ENCODE measurements around the gene ACVR2B. TPM values are rescaled to one million over a fixed set of nuclear protein-coding genes. Genes with fewer than 3 reads are reported as not detected.

The ACVR2B gene
- total RNA-seq, 1 donor from 2014 or later: 9.4 TPM

- no peaks in the 10 kb centered on the region for H3K27me3 Mint-ChIP-seq (ENCODE audit: unreplicated experiment)
- peaks cover 21% of the 10 kb centered on the region for H3K36me3 Mint-ChIP-seq (ENCODE audit: unreplicated experiment)
- H3K4me1 Mint-ChIP-seq (ENCODE audit: unreplicated experiment): no peaks in the 10 kb centered on the region
- no peak for TF ChIP-seq CTCF (IDR thresholded peaks at IDR 0.05)
- no peak overlapping the region for H3K4me3 Mint-ChIP-seq (ENCODE audit: unreplicated experiment)
- H3K27ac Mint-ChIP-seq (ENCODE audit: unreplicated experiment): no peak overlapping the region
- H3K9me3 Mint-ChIP-seq (ENCODE audit: unreplicated experiment): peaks cover 3% of the 10 kb centered on the region
- DNase-seq (ENCODE audit: extremely low spot score, unreplicated experiment): no peak
Measured at GRCh38 chr3:38534180-38534579, 80.5 kb downstream of the ACVR2B start.

GRCh38 chr3:38534604-38535003, 80.9 kb downstream of the ACVR2B start:
- Mint-ChIP-seq H3K9me3 (ENCODE audit: unreplicated experiment) (peaks cover 3% of the 10 kb centered on the region), H3K4me1 (ENCODE audit: unreplicated experiment) (no peaks in the 10 kb centered on the region), H3K36me3 (ENCODE audit: unreplicated experiment) (peaks cover 21% of the 10 kb centered on the region), H3K27ac (ENCODE audit: unreplicated experiment) (no peak overlapping the region), H3K27me3 (ENCODE audit: unreplicated experiment) (no peaks in the 10 kb centered on the region), H3K4me3 (ENCODE audit: unreplicated experiment) (no peak overlapping the region)
- DNase-seq (ENCODE audit: extremely low spot score, unreplicated experiment): no peak
- no peak for TF ChIP-seq CTCF (IDR thresholded peaks at IDR 0.05)

- Mint-ChIP-seq H3K36me3 (ENCODE audit: unreplicated experiment) (peaks cover 21% of the 10 kb centered on the region), H3K4me1 (ENCODE audit: unreplicated experiment) (no peaks in the 10 kb centered on the region), H3K4me3 (ENCODE audit: unreplicated experiment) (no peak overlapping the region), H3K27ac (ENCODE audit: unreplicated experiment) (no peak overlapping the region), H3K27me3 (ENCODE audit: unreplicated experiment) (no peaks in the 10 kb centered on the region), H3K9me3 (ENCODE audit: unreplicated experiment) (peaks cover 3% of the 10 kb centered on the region)
- DNase-seq (ENCODE audit: extremely low spot score, unreplicated experiment): no peak
- no peak for TF ChIP-seq CTCF (IDR thresholded peaks at IDR 0.05)
Measured at GRCh38 chr3:38536671-38537070, 83.0 kb downstream of the ACVR2B start.

GRCh38 chr3:38538773-38539353, 85.2 kb downstream of the ACVR2B start:
- Mint-ChIP-seq H3K27me3 (ENCODE audit: unreplicated experiment) (no peaks in the 10 kb centered on the region), H3K27ac (ENCODE audit: unreplicated experiment) (no peak overlapping the region), H3K9me3 (ENCODE audit: unreplicated experiment) (peaks cover 3% of the 10 kb centered on the region), H3K4me1 (ENCODE audit: unreplicated experiment) (no peaks in the 10 kb centered on the region), H3K36me3 (ENCODE audit: unreplicated experiment) (peaks cover 19% of the 10 kb centered on the region), H3K4me3 (ENCODE audit: unreplicated experiment) (no peak overlapping the region)
- TF ChIP-seq CTCF (IDR thresholded peaks at IDR 0.05): no peak
- no peak for DNase-seq (ENCODE audit: extremely low spot score, unreplicated experiment)

- peaks cover 14% of the 10 kb centered on the region for H3K27me3 Mint-ChIP-seq (ENCODE audit: unreplicated experiment)
- no peaks in the 10 kb centered on the region for H3K4me1 Mint-ChIP-seq (ENCODE audit: unreplicated experiment)
- no peak overlapping the region for H3K27ac Mint-ChIP-seq (ENCODE audit: unreplicated experiment)
- no peak for TF ChIP-seq CTCF (IDR thresholded peaks at IDR 0.05)
- DNase-seq (ENCODE audit: extremely low spot score, unreplicated experiment): no peak
- peaks cover 2% of the 10 kb centered on the region for H3K36me3 Mint-ChIP-seq (ENCODE audit: unreplicated experiment)
- H3K4me3 Mint-ChIP-seq (ENCODE audit: unreplicated experiment): no peak overlapping the region
- H3K9me3 Mint-ChIP-seq (ENCODE audit: unreplicated experiment): no peaks in the 10 kb centered on the region
Measured at GRCh38 chr3:38541806-38542205, 88.1 kb downstream of the ACVR2B start.

Other genes with a start within 250 kb of the ACVR2B start
- 0.99 and 1.2 TPM in 2 replicates for gene SLC22A13, start 188.1 kb upstream of the ACVR2B start, total RNA-seq
- 0.30 and 0.47 TPM in 2 replicates for gene SLC22A14, start 171.6 kb upstream of the ACVR2B start, total RNA-seq
- gene XYLB, start 107.1 kb upstream of the ACVR2B start, total RNA-seq: 6.3 and 8.5 TPM in 2 replicates
- gene EXOG, start 42.5 kb downstream of the ACVR2B start, total RNA-seq: 17.9 and 18.4 TPM in 2 replicates
- not detected in 2 replicates for gene SCN5A, start 195.8 kb downstream of the ACVR2B start, total RNA-seq